GM12801 (cell line): ENCODE data around the gene CD33.
"Not testable (repeated sequence)": the region's sequence is repeated elsewhere in the genome, so short reads cannot be mapped to it uniquely, and the experiment has no call there.

Experiments used
- TF ChIP-seq, protein P1 (sequence below): IDR thresholded peaks from one replicate; pipeline ENCODE4 v1.5.1; 2011; ENCODE audit warnings: control low read depth; ENCODE audit not compliant: insufficient read length; ENCODE audit errors: extremely low read depth

Gene CD33

DNA sequence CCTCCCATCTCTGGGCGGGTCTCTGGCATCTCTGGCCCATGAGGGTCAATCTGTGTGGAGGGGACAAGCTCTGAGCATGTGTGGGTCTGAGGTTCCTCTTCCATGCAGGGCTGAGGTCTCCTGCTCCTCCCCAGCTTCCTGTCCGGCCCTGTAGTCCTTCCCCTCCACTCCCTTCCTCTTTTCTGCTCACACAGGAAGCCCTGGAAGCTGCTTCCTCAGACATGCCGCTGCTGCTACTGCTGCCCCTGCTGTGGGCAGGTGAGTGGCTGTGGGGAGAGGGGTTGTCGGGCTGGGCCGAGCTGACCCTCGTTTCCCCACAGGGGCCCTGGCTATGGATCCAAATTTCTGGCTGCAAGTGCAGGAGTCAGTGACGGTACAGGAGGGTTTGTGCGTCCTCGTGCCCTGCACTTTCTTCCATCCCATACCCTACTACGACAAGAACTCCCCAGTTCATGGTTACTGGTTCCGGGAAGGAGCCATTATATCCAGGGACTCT is at the start of gene CD33:
Gene CD33 (plus strand): TSS at position 183 of the 496 bp plus-strand sequence. CDS start 39 bp downstream, at position 222.
- TF ChIP-seq, protein P1, sequence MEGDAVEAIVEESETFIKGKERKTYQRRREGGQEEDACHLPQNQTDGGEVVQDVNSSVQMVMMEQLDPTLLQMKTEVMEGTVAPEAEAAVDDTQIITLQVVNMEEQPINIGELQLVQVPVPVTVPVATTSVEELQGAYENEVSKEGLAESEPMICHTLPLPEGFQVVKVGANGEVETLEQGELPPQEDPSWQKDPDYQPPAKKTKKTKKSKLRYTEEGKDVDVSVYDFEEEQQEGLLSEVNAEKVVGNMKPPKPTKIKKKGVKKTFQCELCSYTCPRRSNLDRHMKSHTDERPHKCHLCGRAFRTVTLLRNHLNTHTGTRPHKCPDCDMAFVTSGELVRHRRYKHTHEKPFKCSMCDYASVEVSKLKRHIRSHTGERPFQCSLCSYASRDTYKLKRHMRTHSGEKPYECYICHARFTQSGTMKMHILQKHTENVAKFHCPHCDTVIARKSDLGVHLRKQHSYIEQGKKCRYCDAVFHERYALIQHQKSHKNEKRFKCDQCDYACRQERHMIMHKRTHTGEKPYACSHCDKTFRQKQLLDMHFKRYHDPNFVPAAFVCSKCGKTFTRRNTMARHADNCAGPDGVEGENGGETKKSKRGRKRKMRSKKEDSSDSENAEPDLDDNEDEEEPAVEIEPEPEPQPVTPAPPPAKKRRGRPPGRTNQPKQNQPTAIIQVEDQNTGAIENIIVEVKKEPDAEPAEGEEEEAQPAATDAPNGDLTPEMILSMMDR: not testable (repeated sequence)

DNA sequence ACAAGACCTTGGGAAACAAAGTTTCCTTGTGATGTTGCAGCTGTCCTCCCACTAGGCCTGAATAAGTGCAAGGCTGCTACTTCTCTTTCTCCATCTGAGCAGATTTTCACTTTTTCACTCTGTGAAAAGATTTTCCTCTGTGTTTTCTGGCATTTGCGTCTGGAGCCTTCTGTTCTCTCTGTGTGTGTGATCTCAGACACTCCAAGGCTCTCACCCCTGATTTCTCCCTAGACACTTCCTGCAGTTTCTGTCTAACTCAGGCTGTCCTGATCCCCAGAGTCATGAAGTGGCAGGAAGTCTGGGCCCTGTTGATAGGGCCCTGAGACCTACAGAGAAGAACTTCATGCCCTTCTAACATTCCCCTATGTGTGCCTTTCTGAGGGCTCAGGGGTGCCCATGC is 45.6 kb upstream of the CD33 start:
- TF ChIP-seq, protein P1: no peak

DNA sequence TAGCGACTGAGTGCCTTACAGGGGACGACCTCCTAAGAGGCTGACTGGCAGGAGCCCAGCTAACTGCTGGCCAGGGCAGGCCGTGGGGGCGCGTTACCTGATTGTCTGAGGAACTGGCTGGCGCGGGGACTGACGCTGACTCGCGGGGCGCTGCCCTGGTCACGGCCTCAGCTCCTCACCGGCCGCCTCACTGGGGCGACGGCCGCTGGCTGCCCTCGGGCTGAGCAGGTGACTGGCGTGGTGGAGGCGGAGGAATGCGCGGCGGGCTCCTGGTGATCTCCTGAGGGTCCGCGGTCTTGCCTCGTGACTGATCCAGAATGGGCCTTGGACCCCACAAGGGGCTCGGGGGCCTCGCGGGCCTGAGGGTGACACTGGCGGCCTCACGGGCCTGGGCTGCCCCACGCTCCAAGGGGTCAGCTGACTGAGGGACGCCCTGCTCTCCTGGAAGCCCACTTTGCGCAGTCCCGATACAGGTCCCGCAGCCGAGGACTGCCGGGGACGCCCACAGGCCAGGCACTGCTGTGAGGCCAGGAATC is 43.4 kb upstream of the CD33 start:
- TF ChIP-seq, protein P1: no peak

DNA sequence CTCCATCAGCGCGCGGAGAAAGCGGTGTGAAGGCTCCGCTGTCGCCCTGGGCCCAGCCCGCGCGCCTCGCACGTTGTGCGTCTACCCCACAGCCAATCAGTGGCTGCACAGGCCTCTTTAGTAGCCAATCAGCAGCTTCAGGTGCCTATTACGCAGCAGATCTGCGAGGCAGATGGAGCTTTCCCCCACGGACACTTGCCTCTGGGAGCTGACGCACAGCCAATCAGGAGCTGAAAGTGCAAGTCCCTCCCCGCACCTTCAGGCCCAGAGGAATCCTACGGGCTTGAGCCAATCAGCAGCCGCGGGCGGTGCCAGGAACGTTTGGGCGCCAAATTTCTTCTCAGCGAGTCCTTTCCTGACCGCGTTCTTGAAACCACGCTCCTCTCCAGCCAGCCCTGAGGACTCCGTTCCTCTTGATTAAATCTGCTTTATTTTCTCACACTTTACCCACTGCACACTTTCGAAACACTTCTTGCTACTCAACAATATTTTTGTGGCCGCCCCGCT is 42.9 kb upstream of the CD33 start:
- TF ChIP-seq, protein P1: no peak

DNA sequence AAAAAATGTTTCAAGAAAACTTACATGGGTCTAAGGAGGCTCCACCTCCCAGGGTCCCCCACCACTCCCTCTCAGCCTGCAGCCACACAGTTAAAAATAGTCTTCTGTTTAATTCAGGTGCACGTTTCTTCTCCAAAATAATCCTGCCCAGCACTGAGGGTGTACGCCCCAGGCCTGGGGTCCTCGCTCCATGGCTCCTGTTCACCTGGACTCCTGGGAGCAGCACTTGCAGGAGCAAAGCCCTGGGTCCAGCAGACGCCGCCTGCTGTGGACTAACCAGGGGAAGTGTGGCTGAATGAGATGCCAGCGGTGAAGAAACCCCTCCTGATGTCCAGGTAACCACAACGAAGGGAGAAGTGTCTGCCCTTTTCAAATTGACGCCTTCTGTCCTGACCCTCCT is 41.3 kb upstream of the CD33 start:
- TF ChIP-seq, protein P1: no peak

DNA sequence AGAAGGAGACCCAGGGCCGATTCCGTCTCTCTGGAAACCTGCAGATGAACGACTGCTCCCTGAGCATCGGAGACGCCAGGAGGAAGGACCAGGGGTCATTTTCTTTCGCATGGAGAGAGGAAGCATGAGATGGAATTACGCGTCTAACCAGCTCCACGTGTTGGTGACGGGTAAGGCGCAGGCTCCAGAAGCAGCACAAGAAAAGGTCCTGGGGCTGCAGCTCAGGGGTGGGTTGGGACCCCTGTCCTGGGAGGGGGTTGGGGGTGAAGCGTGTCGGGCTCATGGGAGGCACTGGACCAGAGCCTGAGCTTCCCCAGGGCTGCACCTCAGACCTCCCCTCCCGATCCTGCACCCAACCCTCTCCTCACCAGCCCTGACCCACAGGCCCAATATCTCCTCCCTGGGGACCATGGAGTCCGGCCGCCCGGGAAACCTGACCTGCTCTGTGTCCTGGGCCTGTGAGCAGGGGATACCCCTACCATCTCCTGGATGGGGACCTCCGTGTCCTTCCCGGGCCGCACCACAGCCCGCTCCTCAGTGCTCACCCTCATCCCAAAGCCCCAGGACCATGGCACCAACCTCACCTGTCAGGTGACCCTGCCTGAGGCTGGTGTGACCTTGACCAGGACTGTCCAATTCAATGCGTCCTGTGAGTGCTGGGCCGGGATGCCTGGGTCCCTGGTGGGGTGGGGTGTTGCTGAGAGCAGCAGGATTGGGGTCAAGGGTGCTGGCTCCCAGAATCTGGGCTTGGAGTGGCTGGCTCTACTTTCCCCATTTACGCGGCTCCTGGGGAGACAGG is 39.6 kb upstream of the CD33 start:
- TF ChIP-seq, protein P1: no peak

DNA sequence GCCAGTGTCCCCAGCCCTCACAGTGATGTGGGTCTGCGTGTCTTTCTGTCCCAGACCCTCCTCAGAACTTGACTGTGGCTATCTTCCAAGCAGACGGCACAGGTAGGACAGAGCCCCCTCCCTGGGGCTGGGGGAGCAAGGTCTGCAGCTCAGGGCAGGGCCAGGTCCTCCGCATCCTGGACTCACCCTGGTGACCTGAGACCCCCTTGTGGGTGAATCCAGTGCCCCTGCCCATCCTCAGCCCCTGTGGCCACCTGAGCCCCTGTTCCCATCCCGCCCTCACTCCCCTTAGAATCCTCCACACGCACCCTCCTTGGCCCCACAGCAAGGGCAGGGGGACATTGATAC is 39.0 kb upstream of the CD33 start:
- TF ChIP-seq, protein P1: no peak
